GOT3 (cell line): Measurements from ENCODE around the gene ALDH7A1.
"Not testable (repeated sequence)": the region's sequence is repeated elsewhere in the genome, so short reads cannot be mapped to it uniquely, and the experiment has no call there.

ENCODE experiments used
- DNase-seq: peaks from one replicate; lab custom pipeline; 2025; ENCODE audit warnings: mixed read lengths; lab: John Stamatoyannopoulos, UW

ALDH7A1 gene

DNA sequence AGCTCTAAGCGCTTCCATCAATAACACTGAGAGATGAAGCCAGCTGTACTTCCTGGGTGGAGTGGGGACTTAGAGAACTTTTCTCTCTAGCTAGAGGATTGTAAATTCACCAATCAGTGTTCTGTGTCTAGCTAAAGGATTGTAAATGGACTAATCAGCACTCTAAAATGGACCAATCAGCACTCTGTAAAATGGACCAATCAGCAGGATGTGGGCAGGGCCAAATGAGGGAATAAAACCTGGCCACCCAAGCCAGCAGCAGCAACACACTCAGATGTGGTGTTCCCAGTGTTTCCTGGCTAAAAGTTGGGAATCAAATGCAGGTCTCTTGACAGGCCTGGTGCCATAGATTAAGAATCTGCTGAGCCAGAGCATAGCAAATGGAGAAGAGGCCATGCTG, 60.5 kb downstream of the ALDH7A1 start:
- no peak for DNase-seq

DNA sequence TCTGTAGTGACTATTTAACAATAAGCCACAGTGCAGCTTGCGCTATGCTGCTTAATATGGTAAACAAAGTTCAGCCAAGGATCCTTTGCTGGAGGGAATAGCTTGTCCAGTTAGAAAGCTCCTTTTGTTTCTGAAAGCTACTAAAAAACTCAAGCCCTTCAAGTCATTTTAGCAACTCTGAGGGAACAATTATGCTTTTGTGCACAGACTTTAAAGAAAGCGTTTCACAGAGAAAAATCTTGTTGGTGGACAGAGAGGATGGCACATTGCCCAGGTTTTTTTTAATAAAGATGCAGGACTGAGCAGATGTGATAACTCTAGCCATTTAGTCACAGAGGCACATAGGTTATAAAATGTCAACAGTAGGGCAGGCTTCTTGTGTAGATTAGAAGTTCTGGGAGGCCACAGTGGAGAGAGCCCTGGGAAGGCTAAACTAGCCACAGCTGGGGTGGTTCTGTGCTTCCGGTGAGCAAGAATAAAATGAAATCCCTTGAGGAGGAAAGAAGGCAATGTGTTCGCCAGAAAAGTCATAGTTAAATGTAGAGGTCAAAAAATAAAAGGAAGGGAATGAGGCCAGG, 63.4 kb downstream of the ALDH7A1 start:
- no peak for DNase-seq

GRCh38 chr5:126527892-126528291, 67.1 kb downstream of the ALDH7A1 start:
- DNase-seq = no peak

DNA sequence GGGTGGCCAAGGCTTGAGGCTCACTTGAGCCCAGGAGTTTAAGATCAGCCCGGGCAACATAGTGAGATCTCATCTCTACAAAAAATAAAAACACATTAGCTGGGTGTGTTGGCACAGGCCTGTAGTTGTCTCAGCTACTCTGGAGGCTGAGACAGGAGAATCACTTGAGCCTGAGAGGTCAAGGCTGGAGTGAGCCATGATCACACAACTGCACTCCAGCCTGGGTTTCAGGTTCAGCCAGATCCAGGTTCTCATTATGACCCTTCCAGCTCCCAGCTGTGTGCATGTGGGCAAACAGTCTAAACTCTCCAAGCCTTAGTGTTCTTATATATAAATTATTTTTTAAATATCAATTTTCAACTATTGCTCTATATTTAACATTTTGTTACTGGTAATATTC, 67.9 kb downstream of the ALDH7A1 start:
- DNase-seq = no peak

GRCh38 chr5:126526493-126526892, 68.5 kb downstream of the ALDH7A1 start:
- DNase-seq = no peak

- DNase-seq = no peak
Measured at GRCh38 chr5:126525630-126526245, 69.3 kb downstream of the ALDH7A1 start.

GRCh38 chr5:126523818-126524510, 71.1 kb downstream of the ALDH7A1 start:
- no peak for DNase-seq

DNA sequence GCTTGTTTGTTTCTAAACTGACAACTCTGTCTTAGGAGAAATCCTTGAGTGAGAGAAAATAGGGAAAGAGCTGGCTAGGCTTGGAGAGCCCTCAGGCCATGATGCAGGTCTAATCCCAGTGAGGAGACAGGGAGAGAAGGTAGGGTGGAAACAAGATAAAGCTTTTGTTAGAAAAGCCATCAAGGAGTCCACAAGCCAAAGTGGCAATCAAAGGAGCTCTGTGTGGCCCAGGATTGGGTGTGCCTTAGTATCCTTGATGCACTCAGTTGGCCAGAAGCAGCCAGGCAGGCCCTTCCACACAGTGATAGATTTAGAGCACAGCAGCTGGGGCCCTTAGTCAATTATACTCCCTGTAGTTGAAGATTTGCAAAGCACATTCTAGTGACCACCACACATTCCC, 73.9 kb downstream of the ALDH7A1 start:
- no peak for DNase-seq

DNA sequence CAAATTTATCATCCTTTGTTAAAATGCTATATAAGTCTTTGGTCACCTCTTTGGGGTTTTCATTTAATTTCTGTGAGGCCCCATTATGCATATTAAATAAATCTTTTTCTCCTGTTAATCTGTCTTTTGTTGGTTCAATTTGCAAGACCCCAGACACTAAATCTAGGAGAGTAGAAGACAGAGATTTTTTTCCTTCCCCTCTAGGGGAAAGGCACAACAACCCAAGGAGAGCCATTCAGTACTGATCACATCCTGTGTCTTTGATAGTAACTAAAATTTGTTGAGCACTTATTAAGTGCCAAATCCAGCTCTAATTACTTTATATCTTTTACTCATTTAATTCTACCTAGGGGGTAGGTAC, 74.4 kb downstream of the ALDH7A1 start:
- no peak for DNase-seq

GRCh38 chr5:126519637-126520592, 75.1 kb downstream of the ALDH7A1 start:
- no peak for DNase-seq

GRCh38 chr5:126519223-126519622, 75.8 kb downstream of the ALDH7A1 start:
- DNase-seq = not testable (repeated sequence)

- DNase-seq = no peak
Measured at GRCh38 chr5:126516852-126517251, 78.2 kb downstream of the ALDH7A1 start.

DNA sequence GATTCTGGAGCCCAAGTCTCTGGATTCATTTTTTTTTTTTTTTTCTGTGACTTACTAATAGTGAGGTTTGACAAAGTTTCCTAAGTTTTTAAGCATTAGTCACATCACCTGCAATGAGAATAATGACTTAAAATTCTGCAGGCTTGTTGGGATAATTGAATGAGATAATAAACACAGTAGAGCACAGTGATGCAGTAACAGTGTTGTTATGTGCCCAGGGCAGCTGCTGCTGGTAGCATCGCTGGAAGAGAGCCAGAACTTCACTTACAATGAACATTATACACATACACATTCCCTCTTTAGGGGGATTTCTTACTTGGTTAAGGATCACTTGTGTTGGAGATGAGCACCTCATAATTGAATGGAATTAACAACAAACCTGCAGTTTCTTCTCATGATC, 78.9 kb downstream of the ALDH7A1 start:
- DNase-seq = no peak

- no peak for DNase-seq
Measured at GRCh38 chr5:126515337-126515736, 79.7 kb downstream of the ALDH7A1 start.

- no peak for DNase-seq
Measured at GRCh38 chr5:126514558-126515141, 80.4 kb downstream of the ALDH7A1 start.

DNA sequence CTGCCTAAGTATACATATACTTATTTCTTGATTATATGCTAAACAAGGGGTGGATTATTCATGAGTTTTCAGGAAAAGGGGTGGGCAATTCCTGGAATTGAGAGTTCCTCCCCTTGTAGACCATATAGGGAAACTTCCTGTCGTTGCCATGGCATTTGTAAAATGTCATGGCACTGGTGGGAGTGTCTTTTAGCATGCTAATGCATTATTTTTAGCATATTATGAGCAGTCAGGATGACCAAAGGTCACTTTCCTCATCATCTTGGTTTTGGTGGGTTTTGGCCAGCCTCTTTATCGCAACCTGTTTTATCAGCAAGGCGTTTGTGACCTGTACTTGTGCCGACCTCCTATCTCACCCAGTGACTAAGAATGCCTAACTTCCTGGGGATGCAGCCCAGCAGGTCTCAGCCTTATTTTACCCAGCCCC, 80.9 kb downstream of the ALDH7A1 start:
- DNase-seq = no peak

GRCh38 chr5:126513703-126514102, 81.3 kb downstream of the ALDH7A1 start:
- no peak for DNase-seq

DNA sequence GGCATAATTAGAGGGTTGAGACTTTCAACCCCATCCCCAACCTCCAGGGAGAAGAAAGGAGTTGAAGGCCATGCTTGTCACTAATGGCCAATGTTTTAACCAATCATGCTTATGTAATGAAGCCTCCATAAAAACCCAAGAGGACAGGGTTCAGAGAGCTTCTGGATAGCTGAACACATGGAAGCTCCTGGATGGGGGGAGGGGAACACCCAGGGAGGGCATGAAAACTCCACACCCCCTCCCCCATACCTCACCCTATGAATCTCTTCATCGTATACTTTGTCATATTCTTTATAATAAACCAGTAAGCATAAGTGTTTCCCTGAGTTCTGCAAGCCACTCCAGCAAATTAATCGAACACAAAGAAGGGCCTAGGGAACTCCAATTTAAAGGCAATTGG, 81.7 kb downstream of the ALDH7A1 start:
- DNase-seq = no peak

DNA sequence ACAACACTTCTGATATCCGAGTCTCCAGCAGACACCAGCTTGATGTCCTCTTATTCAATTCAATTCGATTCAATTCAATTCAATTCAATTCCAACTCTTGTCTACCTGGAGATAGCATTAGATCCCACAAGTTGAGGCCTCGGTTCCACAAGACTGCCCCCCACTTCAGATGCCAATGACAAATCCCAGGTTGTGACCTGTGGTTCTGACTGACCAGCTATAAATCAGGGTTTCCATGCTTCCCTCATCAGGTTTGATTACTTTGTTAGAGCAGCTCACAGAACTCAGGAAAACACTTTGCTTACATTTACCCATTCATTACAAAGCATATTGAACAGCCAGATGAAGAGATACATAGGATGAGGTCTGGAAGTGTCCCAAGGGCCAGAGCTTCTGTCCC, 82.6 kb downstream of the ALDH7A1 start:
- DNase-seq = no peak

DNA sequence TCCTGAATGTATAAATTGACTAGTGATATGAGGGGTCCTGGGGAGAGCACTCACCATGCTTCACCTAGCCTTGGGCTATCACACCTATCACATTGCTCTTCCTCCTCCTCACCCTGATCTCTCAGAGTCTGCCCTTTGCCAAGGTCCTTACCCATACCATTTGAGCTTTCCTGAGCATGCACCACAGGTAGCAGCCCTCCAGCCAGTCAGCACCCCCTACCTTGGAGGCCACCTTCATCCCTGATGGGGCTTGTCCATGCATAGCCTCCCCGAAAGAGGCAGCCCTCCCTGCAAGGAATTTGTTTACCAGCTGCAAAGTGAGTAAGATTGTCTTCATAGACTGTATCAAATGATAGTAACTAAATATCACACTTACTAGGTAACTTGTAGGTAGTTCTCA, 83.1 kb downstream of the ALDH7A1 start:
- DNase-seq = no peak

GRCh38 chr5:126509339-126509738, 85.7 kb downstream of the ALDH7A1 start:
- DNase-seq = no peak

DNA sequence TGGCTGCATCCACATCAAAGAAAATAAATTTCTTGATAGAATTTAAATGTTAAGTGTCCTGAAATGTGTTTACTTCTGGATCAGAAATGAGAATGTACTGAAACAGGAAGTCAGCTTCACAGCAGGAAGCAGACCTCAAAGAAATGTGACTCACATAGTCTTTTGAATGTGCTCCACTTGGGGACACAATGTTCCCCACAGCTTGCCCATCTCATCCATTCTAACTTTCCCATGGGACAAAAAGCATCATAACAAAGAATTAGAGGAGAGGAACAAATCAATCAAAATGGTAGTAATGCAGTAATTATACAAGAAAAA, 86.1 kb downstream of the ALDH7A1 start:
- no peak for DNase-seq
